Measurements from ENCODE around the gene E2F6. TPM values are rescaled to one million over a fixed set of nuclear protein-coding genes. Genes with fewer than 3 reads are reported as not detected.
A peak's percentile ranks its signal among the peaks of the same experiment; 100 is the strongest.

E2F6 gene
- total and polyA plus RNA-seq, 2 of the 13 experiments (the other 11 are each of a cell fraction or from before 2014, with no cell fraction given), result 27.3 to 36.0 TPM

DNA sequence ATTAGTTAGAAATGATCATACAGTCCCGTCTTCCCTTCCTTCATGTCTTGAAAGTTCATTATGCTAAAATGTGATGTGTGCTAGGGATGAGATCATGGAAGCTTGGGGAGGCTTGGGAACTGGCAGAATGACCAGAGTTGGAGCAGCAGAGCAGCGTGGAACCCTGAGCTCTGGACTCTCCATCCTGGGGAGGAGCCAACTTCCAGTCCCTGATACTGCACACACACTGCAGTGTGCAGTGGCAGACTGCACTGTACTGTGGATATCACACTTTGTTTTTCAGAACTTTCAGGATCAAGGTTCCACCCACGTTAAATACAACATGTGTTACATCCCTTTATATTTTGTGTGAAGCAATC, 40.6 kb upstream of the E2F6 start (continued):
- TF ChIP-seq, protein P1, sequence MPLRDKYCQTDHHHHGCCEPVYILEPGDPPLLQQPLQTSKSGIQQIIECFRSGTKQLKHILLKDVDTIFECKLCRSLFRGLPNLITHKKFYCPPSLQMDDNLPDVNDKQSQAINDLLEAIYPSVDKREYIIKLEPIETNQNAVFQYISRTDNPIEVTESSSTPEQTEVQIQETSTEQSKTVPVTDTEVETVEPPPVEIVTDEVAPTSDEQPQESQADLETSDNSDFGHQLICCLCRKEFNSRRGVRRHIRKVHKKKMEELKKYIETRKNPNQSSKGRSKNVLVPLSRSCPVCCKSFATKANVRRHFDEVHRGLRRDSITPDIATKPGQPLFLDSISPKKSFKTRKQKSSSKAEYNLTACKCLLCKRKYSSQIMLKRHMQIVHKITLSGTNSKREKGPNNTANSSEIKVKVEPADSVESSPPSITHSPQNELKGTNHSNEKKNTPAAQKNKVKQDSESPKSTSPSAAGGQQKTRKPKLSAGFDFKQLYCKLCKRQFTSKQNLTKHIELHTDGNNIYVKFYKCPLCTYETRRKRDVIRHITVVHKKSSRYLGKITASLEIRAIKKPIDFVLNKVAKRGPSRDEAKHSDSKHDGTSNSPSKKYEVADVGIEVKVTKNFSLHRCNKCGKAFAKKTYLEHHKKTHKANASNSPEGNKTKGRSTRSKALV (CRISPR knock-in tag; IDR thresholded peaks at IDR 0.05), result peak; percentile 20; the same call in 1 of the 2 replicates
- TF ChIP-seq, protein P2, sequence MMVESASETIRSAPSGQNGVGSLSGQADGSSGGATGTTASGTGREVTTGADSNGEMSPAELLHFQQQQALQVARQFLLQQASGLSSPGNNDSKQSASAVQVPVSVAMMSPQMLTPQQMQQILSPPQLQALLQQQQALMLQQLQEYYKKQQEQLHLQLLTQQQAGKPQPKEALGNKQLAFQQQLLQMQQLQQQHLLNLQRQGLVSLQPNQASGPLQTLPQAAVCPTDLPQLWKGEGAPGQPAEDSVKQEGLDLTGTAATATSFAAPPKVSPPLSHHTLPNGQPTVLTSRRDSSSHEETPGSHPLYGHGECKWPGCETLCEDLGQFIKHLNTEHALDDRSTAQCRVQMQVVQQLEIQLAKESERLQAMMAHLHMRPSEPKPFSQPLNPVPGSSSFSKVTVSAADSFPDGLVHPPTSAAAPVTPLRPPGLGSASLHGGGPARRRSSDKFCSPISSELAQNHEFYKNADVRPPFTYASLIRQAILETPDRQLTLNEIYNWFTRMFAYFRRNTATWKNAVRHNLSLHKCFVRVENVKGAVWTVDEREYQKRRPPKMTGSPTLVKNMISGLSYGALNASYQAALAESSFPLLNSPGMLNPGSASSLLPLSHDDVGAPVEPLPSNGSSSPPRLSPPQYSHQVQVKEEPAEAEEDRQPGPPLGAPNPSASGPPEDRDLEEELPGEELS (CRISPR knock-in tag; IDR thresholded peaks at IDR 0.05), result peak; percentile 72
- TF ChIP-seq AHR (CRISPR knock-in tag; IDR thresholded peaks at IDR 0.05), result no peak
- peak; percentile 8; the same call in 1 of the 2 replicates for TF ChIP-seq GATAD1 (CRISPR knock-in tag; IDR thresholded peaks at IDR 0.05)
- TF ChIP-seq, protein P3, sequence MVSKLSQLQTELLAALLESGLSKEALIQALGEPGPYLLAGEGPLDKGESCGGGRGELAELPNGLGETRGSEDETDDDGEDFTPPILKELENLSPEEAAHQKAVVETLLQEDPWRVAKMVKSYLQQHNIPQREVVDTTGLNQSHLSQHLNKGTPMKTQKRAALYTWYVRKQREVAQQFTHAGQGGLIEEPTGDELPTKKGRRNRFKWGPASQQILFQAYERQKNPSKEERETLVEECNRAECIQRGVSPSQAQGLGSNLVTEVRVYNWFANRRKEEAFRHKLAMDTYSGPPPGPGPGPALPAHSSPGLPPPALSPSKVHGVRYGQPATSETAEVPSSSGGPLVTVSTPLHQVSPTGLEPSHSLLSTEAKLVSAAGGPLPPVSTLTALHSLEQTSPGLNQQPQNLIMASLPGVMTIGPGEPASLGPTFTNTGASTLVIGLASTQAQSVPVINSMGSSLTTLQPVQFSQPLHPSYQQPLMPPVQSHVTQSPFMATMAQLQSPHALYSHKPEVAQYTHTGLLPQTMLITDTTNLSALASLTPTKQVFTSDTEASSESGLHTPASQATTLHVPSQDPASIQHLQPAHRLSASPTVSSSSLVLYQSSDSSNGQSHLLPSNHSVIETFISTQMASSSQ (IDR thresholded peaks at IDR 0.05; ENCODE audit: low read depth), result peak; percentile 40; the same call in 1 of the 2 replicates
- TF ChIP-seq, protein P3 (CRISPR knock-in tag; IDR thresholded peaks at IDR 0.05; ENCODE audit: borderline replicate concordance), result no peak
- no peak for TF ChIP-seq SRF (IDR thresholded peaks at IDR 0.05; ENCODE audit: low read depth, low read length)
- no peak for TF ChIP-seq HDAC6 (IDR thresholded peaks at IDR 0.05; ENCODE audit: low read depth, low read length)
- TF ChIP-seq, protein P4, sequence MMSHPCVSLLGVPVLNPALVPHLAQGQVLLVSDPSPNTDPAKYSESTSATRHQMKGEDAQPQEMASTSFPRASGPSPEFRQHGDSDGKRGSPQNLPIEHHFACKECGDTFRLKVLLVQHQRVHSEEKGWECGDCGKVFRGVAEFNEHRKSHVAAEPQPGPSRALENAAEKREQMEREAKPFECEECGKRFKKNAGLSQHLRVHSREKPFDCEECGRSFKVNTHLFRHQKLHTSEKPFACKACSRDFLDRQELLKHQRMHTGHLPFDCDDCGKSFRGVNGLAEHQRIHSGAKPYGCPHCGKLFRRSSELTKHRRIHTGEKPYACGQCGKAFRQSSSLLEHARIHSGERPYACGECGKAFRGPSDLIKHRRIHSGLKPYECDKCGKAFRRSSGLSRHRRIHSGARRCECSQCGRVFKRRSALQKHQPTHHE (CRISPR knock-in tag; IDR thresholded peaks at IDR 0.05; ENCODE audit: borderline replicate concordance), result no peak; the same call in 1 of the 2 replicates
- TF ChIP-seq ZKSCAN8 (CRISPR knock-in tag; IDR thresholded peaks at IDR 0.05; ENCODE audit: borderline replicate concordance), result 0 out of 2 replicates have a peak, but pooled peaks have one; percentile 5
- TF ChIP-seq ZNF614 (CRISPR knock-in tag; IDR thresholded peaks at IDR 0.05; ENCODE audit: borderline replicate concordance), result 0 out of 2 replicates have a peak, but pooled peaks have one; percentile 30
- peak; percentile 6; the same call in 1 of the 2 replicates for TF ChIP-seq RXRA (CRISPR knock-in tag; IDR thresholded peaks at IDR 0.05)
- TF ChIP-seq GABPB1 (CRISPR knock-in tag; IDR thresholded peaks at IDR 0.05), result no peak; the same call in 1 of the 2 replicates
- TF ChIP-seq, protein P5, sequence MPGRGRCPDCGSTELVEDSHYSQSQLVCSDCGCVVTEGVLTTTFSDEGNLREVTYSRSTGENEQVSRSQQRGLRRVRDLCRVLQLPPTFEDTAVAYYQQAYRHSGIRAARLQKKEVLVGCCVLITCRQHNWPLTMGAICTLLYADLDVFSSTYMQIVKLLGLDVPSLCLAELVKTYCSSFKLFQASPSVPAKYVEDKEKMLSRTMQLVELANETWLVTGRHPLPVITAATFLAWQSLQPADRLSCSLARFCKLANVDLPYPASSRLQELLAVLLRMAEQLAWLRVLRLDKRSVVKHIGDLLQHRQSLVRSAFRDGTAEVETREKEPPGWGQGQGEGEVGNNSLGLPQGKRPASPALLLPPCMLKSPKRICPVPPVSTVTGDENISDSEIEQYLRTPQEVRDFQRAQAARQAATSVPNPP (CRISPR knock-in tag; IDR thresholded peaks at IDR 0.05), result 0 out of 2 replicates have a peak, but pooled peaks have one; percentile 11
- TF ChIP-seq ZNF253 (CRISPR knock-in tag; IDR thresholded peaks at IDR 0.05; ENCODE audit: borderline replicate concordance), result no peak
- peak; percentile 48 for TF ChIP-seq TEAD3 (CRISPR knock-in tag; optimal IDR thresholded peaks at IDR 0.05; ENCODE audit: borderline replicate concordance)

Data from HepG2 (cell line).